NCI-H2107 (cell line): ENCODE data around the gene RDH13.
"Not testable (repeated sequence)": the region's sequence is repeated elsewhere in the genome, so short reads cannot be mapped to it uniquely, and the experiment has no call there.

Experiments
- DNase-seq: peaks from one replicate; lab custom pipeline; 2025; lab: John Stamatoyannopoulos, UW

Gene RDH13

GRCh38 chr19:55076321-55076720 lies 13.4 kb upstream of the RDH13 start:
- DNase-seq: no peak

- no peak for DNase-seq
These were observed 12.5 kb upstream of the RDH13 start, which contains the start of gene EPS8L1 for GRCh38 chr19:55075371-55075998. Gene EPS8L1, plus strand, starts transcription at chr19:55075869. Its CDS starts 576 bp downstream, at chr19:55076445.

DNA sequence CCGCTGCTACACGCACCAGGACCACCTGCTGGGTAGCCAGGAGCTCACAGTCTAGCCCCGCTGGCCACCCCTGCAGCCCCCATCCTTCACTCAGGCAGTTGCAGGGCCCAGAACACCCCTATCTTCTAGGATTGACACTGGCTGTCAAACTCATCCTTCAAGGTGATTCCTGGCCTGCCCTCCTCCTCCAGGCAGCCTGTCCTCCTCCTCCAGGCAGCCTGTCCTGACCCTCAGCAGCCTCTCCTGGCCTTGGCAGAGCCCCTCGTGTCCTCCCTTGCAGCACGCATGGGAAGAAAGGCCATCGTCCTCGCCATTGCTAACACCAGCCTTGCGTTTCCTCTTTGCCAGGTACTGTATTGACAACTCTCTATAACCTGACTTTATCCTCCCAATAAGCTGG lies 9.0 kb upstream of the RDH13 start:
- no peak for DNase-seq

DNA sequence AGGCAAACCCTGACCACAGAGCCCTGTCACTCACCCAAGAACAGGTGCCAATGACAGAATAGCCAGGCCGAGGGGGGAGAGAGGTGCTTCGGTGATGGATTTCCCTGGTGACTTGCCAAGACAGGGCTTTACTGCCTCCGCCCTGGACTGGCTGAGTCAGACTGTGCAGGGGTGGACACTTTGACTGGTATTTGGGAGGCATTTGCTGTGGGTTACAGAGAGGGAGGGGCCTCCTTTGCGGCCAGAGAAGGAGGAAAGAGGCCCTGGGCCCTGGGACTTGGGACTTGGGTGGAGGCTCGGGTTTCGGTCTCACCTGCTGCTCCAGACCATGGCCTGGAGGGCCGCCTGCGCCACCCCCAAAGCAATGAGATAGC lies 8.2 kb upstream of the RDH13 start:
- no peak for DNase-seq

GRCh38 chr19:55070466-55071128 lies 7.6 kb upstream of the RDH13 start:
- DNase-seq: no peak

DNA sequence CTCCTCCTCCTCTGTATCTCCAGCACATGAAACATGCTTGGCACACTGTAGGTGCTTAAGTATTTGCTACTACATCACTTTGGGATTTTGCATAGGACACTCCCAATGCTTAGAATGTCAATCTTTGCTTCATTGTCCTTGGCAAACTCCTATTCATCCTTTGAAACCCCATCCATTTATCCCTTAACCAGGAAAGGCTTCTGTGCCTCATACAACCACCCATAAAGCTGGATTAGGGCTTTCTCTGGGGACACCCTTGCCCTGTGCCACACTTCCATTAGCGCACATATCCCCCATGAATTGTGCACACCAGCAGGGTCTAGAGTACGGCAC lies 6.9 kb upstream of the RDH13 start:
- DNase-seq: no peak

DNA sequence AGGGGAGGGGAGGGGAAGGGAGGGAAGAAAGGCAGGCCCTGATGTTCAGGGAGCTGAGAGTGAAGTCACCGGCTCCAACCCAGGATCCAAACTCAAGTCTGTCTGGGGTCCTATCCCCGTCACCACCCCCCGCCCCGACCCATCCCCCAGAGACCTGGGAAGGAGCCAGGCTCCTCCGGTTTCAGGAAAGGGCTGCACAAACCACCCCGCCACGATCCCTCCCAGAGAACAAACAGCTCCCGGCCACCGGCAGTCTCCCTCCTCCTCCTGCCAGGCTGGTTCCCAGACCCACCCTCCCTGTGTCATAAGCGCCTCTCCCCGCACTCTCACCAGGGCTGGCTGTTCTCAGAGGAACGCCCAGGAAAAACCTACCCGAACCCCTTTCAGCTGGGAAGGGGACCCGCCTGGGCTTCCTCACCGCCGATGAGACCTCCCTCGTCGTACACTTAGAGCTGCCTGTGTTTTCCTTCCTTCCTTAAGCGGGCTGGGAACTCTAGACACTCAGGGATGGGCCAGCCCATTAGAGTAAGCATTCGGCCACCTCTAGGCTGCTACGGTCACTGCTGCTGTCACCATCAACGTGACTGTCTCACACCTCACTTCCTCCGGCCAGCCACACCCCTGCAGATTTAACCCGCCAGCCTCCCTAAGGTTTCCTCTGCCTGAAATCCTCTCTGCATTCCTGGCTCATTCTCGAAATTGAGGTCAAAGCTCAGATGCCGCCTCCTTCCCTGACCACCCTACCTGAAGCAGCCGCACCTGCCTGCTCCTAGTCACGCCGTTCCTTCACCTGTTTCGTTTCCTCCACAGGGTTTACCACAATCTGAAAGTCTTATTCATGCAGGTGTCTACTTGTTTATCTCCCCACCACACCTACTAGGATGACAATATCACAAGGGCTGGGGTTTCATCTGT lies 6.3 kb upstream of the RDH13 start:
- no peak for DNase-seq

DNA sequence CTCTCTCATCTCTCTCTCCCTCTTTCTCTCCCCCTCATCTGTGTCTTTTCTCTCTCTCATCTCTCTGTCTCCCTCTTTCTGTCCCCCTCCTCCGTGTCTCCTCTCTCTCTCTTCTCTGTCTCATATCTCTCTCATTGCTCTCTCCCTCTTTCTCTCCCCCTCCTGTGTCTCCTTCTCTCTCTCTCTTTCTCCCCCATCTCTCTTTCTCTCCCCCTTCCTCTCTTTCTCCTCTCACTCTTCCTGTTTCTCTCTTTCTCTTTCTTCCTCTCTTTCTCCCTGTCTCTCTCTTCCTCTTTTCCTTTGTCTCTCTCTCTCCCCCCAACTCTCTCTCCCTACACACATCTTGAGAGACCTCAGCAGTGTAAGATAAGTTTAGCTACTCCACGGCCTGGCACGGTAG lies 4.9 kb upstream of the RDH13 start:
- no peak for DNase-seq

GRCh38 chr19:55066107-55066709 lies 3.3 kb upstream of the RDH13 start:
- no peak for DNase-seq

DNA sequence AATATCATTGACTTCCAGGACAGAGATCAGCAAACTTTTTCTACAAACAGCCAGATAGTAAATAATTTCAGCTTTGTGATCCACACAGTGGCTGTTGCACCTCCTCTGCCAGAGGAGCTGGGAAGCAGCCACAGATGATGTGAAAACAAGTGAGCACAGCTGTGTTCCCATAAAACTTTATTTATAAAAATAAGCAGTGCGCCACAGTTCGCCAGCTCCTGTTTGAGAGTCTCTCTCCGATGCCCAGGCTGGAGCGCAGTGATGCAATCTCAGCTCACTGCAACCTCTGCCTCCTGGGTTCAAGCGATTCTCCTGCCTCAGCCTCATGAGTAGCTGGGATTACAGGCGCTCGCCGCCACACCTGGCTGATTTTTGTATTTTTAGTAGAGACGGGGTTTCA lies 2.6 kb upstream of the RDH13 start:
- DNase-seq: not testable (repeated sequence)

DNA sequence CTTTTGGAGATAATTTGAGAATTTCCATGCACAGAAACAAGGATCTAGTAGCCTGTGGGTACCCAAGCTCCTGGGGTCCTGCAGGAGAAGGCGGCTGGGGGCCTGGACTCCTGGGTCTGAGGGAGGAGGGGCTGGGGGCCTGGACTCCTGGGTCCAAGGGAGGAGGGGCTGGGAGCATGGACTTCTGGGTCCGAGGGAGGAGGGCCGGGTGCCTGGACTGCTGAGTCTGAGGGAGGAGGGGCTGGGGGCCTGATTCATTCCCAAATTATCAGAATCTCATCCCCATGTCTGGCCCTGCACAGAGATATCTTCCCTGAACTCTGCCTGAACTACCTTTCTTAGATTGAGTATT lies 520 bp upstream of the RDH13 start:
- DNase-seq: no peak

- not testable (repeated sequence) for DNase-seq
These were observed 2.7 kb downstream of the RDH13 start for GRCh38 chr19:55060287-55060686.

GRCh38 chr19:55058781-55059610 lies 4.0 kb downstream of the RDH13 start:
- no peak for DNase-seq

DNA sequence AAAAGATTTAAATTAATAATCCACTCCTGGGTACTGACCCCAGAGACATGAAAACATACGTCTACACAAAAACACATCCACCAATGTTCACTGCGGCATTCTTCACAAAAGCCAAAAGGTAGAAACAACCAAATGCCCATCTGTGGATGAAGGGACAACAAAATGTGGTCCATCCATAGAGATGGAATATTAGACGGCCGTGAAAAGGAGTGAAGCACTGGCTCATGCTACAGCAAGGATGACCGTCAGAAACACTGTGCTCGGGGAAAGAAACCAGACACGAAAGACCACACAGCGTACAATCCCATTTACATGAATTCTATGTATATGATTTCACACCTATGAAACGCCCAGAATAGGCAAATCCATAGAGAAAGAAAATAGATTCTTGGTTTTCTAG lies 6.1 kb downstream of the RDH13 start:
- DNase-seq: no peak

GRCh38 chr19:55053735-55054134 lies 9.2 kb downstream of the RDH13 start:
- DNase-seq: no peak

- no peak for DNase-seq
These were observed 12.0 kb downstream of the RDH13 start for GRCh38 chr19:55050749-55051532.

- no peak for DNase-seq
These were observed 14.5 kb downstream of the RDH13 start for GRCh38 chr19:55048446-55048845.

GRCh38 chr19:55047951-55048350 lies 15.0 kb downstream of the RDH13 start:
- no peak for DNase-seq

- DNase-seq: no peak
These were observed 15.8 kb downstream of the RDH13 start for GRCh38 chr19:55046975-55047622.
